ENCODE results near the gene SH2D4B. TPM values are rescaled to one million over a fixed set of nuclear protein-coding genes. Genes with fewer than 3 reads are reported as not detected.
"Not testable (repeated sequence)": the region's sequence is repeated elsewhere in the genome, so short reads cannot be mapped to it uniquely, and the experiment has no call there.

The SH2D4B gene
- polyA plus RNA-seq, 10 donors: 0.07 to 0.16 (median 0.10) TPM; not detected in 2

- no peak for DNase-seq
These were observed 13.4 kb upstream of the SH2D4B start for GRCh38 chr10:80524190-80524909.

- no peak for DNase-seq
These were observed 11.5 kb upstream of the SH2D4B start for GRCh38 chr10:80526218-80526617.

DNA sequence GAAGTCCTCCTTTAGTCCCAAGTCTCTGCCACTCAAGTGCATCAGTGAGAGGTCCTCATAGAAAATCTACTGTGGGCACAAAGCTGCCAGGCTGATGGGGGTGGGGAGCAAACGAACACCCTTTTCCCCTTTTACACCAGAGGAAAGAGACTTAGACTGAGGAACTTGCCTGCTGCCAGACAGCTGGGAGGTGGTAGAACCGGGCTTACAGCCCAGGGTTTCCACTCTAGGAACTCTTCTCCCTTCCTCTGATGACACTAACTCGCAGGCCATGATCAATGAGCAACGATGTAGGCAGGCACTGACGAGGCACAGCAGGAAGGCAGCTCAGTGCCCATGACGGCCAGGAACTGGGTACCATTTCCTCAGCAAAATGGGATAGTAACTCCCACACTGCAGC, 11.0 kb upstream of the SH2D4B start:
- DNase-seq: no peak

DNA sequence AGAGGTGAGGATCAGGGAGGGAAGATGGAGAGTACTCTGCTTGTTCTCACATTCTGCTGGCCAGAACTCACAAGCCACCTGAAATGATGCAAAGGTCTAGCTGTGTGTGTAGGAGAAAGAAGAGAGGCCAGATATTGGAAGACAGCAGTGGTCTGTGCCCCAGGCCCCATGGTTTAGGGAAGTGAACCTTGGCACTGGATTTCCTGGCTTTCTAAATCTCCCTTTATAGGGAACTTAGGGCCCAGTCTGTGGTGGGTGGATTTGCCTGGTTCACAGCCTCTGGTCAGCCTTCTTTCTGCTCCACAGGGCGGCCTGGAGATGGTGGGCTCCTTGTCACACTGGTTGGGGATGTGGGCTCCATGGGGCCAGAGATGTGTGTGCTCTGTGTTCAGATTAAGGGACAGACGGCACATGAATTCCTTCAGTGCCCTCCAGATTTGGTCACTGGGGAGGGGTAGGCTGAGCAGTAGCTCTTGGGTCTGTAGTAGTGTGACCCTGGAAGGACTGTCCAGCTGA, 9.5 kb upstream of the SH2D4B start:
- no peak for DNase-seq

- DNase-seq: no peak
These were observed 8.8 kb upstream of the SH2D4B start for GRCh38 chr10:80528901-80529300.

DNA sequence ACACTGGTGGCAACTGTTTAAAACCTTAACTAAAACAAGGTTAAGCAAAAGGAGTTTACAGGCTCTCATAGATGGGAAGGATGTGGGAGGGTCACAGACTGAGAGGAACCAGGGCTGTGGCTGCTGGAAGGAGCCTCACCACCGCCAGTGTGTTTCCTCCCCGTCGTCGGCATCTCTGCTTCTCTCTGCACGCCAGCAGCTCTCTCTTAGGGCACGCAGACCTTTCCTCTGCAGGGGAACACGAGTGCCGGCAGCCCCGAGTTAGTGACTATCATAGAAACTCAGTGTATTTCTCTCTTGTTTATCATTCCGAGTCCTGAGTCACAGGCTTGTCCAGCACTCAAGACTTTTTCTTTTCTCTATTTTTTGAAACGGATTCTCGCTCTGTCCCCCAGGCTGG, 8.1 kb upstream of the SH2D4B start:
- DNase-seq: no peak

DNA sequence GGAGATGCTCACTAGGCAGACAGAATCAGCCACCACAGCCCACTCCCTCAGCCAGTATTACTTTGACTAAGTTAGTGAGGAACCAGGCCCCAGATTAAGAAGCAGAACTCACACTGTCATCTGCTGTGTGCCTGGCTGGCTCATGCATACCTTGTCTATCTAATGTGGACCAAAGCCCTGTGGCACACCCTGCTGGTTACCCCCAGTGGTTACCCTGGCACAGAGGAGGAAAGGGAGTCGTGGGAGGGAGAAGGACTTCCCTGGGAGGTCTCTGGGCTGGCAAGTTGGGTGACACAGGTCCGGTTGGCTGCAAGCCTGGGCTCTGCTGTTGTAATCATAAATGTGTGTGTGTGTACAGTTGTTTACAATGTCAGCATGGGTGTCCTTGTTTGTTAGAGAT, 7.5 kb upstream of the SH2D4B start:
- no peak for DNase-seq

- DNase-seq: no peak
These were observed 6.9 kb upstream of the SH2D4B start for GRCh38 chr10:80530816-80531215.

GRCh38 chr10:80532571-80532970, 5.1 kb upstream of the SH2D4B start:
- no peak for DNase-seq

DNA sequence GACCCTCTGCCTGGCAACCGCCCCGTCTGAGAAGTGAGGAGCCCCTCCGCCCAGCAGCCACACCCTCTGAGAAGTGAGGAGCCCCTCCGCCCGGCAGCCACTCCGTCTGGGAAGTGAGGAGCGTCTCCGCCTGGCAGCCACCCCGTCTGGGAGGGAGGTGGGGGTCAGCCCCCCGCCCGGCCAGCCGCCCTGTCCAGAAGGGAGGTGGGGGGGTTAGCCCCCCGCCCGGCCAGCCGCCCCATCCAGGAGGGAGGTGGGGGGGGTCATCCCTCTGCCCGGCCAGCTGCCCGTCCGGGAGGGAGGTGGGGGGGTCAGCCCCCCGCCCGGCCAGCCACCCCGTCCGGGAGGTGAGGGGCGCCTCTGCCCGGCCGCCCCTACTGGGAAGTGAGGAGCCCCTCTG, 3.6 kb upstream of the SH2D4B start:
- not testable (repeated sequence) for DNase-seq

DNA sequence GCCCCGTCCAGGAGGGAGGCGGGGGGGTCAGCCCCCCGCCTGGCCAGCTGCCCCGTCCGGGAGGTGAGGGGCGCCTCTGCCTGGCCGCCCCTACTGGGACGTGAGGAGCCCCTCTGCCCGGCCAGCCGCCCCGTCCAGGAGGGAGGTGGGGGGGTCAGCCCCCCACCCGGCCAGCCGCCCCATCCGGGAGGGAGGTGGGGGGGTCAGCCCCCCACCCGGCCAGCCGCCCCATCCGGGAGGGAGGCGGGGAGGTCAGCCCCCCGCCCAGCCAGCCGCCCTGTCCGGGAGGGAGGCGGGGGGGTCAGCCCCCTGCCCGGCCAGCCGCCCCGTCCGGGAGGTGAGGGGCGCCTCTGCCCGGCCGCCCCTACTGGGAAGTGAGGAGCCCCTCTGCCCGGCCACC, 3.1 kb upstream of the SH2D4B start:
- DNase-seq: not testable (repeated sequence)

GRCh38 chr10:80535671-80536360, 1.9 kb upstream of the SH2D4B start:
- peak; percentile 16 to 81 (median 65) for DNase-seq

DNA sequence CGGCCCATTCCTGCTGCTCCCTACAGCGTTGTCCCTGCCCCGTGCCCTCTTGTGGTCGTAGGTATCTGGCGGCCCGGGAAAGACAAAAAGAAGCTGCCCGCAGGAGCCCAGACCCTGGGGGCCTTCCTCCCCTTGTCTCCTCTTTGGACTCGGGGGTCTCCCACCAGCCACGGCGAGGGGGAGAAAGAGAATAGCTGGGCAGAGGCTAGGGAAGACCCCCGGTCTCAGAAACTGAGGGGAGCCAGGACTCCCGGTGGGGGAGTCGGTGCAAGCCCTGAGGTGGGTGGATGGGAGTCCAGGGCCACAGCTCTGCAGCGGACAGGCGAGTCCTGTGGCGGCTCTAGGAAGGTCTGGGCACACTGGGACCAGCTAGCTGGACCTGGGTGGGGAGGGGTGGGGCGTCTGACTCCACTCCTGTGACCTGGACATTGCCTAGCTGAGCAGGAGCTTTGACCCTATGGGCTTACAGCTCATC, 1.3 kb upstream of the SH2D4B start:
- DNase-seq: no peak

GRCh38 chr10:80537086-80537735, 491 bp upstream of the SH2D4B start:
- no peak for DNase-seq

GRCh38 chr10:80538481-80539185, 931 bp downstream of the SH2D4B start:
- no peak for DNase-seq

- no peak for DNase-seq
These were observed 1.8 kb downstream of the SH2D4B start for GRCh38 chr10:80539421-80540031.

GRCh38 chr10:80540136-80540535, 2.4 kb downstream of the SH2D4B start:
- no peak for DNase-seq

- no peak for DNase-seq
These were observed 2.9 kb downstream of the SH2D4B start for GRCh38 chr10:80540618-80540980.

- no peak for DNase-seq
These were observed 3.5 kb downstream of the SH2D4B start for GRCh38 chr10:80540981-80541750.

DNA sequence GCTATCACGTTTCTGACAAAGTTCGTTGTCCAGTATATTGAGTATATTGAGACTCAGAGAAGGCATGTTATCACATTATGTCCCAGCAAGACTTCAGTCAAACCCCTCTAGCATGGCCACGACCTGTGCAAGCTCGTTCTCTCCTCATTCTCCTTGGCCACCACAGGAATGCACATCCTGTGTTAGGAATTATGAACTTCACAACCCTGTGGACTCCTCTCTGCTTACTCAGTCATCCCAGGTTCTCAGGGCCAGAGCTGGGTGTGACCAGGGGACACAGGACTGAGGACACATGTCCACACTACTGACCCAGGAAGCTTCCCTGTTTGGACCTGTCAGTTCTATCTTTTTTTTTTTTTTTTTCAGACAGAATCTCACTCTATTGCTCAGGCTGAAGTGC, 4.4 kb downstream of the SH2D4B start:
- no peak for DNase-seq
